GM21737 (cell line): ENCODE data around the gene FAT3.

Source experiments
- ATAC-seq: cut with Tn5 transposase; IDR thresholded peaks from one replicate; pipeline ENCODE4 v1.9.1; 2021; ENCODE audit warnings: mild to moderate bottlenecking, moderate library complexity; ENCODE audit not compliant: unreplicated experiment

Gene FAT3

DNA sequence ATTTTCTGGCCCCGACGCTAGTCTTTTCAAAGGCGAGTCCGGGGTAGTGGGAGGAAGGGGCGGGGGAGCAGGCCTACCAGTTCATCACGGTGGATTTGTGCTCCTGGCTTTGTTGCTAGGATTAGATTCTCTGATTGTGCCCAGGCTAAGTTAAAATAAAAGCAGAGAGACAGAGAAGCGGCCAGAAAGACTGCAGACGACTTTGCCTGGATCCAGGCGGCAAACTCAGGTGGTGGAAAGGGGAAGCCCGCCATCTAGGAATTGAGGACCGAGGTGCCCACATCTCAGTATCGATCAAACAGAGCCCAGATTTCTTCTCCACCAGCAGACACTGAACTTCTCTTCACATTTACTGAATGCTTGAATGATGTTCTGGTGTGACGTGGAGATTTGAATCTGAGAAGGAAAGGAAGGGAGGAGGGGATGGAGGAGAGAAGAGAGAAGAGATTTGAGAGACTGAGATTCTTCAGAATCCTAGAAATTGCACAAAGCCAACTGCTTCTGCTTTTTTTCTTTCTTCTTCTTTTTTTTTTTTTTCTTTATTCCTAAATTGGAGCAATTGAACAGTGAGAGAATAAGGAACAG, 2.7 kb downstream of the FAT3 start:
- no peak for ATAC-seq

DNA sequence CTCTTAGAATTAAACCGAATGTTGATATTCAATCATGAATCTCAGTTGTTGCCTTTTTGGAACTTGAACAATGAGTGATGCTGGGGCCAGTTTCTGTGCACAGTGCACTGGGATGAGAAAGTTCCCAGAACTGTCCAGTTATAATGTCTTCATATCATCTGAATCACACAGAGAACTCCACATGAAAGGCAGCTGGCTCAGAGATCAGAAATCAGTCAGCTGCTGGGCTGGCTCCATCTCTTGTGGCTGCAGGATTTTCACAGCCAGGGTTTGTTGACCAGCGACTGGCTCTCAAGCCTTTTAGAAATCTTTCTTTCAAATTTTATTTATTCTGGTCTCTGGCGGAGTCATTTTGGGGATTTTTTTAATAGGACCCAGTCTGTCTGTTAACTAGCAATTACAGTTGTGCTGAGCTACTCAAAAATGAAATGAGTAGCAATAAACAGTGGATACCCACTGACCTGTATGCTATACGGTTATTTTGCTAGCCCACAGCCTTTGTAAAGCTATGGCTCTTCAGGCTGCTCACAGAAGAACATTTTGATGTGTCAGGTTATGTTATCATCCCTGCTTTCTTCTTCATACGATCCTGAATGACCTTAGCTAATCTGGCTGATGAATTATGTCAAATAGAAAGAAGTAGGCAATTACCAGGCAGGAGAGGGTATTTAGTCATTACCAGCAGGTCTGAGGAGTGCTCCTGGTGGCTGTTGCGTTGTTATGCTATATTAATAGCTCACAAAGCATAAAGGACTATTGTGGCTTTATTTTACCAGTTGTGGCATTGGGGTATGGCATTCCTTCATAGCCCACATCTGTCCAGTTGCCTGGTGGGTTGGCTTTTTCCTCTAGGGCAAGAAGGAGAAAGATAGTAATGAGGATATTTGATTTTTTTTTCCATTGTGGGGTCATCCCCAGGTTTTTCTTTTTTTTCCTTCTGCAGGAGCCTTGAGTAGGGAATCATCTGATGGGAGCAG, 3.6 kb downstream of the FAT3 start:
- ATAC-seq: no peak

DNA sequence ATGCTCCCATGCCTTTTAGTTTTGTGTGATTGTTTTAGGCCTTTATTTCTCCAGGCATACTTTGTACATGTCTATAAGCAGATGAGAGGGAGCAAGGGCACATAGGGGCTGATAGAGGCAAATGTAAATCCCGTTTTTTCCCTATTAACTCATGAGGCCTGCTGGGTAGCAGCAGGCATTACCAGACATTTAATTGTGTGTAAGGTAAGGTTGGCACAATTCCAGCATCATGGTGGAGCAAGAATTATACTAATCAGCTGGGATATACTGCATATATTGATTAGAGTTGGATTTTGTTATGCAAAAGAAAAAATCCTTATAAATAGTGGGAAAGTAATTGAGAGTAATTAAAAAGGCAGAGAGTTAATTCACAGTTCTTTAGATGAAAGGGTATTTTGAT, 12.2 kb downstream of the FAT3 start:
- ATAC-seq: no peak

DNA sequence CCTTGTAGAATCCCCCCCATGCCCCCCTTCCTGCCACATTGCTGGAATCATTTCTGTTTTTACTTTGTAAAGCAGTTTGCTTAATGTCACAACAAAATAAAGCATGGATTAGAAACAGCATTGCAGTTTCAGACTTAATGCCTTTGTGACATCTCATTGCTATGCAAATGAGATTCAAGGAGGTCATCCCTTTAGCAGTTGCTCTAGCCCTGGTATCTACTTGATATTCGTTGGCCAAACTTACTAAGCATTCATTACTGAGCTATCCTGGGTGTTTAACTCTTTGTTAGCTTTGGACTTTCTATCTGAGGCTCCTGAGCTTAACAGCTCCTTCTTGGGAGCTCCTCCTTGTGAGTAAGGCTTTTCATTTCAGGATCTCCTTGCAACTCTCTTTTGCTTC, 16.3 kb downstream of the FAT3 start:
- no peak for ATAC-seq

DNA sequence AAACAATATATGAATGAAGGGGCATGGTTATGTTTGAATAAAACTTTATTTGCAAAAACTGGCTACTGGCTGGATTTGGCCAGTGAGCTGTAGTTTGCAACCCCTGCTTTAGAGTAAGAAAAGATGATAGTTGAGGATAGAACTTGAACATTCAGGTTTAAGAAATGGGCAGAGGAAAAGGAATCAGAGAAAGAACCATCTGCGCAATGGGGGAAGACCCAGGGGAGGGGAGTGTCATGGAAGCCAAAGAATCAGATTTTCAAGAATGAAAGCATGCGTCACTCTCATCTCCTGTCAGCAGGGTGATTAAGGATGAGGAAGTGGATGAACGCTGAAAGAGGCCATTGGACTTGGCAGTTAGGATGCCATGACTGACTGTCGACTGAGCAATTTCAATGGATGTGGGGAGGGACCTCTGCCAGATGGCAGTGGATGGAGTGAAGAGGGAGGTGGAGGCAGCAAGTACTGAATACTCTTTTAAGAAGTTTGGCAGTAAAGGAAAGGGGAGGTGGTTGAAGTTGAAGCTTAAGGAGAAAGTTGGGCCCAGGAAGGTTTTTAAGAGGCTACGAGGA, 21.2 kb downstream of the FAT3 start:
- no peak for ATAC-seq

DNA sequence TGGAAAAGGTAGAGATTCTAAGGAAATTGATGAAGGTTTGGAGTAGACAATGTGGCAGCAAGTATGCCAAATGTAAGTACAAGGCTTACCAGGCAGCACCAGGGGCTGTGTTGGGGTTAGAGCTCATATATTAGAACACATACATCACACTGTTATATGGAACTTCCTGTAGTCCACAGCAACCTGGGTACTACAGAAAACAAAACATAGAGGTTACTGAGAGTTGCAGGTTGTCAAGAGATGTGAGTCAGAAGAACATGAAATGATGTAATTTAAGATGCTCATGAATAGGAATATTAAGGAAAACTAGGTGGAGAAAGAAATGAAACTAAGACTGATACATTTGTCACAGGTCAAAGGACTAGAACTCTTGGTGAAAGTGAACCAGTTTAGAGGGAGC, 22.0 kb downstream of the FAT3 start:
- ATAC-seq: no peak

DNA sequence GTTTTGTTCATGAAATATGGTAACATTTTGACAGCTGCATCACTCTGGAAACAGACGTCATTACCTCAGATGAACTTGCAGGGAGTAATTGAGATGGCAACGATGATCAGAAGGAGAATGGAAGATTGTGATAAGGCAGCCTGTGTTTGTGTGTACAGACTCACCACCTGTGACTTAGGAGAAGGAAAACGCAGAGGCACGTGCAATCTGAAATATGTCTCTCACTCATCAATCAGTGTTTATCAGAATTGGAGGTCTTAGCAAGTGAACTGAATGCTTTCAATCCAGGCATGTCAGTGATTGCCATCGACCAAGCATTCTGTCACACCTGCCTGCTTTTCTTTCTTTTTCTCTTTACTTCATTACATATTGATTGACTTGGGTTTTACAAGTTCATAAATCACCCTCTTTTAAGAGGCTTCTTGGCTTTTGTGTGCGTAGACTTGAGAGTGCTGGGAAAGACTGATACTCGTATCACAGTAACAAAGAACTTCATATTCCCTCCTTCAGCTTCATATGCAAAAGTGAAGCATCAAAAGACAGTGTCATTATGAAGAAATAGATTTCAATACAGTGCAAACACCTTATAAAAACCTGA, 24.6 kb downstream of the FAT3 start:
- no peak for ATAC-seq

DNA sequence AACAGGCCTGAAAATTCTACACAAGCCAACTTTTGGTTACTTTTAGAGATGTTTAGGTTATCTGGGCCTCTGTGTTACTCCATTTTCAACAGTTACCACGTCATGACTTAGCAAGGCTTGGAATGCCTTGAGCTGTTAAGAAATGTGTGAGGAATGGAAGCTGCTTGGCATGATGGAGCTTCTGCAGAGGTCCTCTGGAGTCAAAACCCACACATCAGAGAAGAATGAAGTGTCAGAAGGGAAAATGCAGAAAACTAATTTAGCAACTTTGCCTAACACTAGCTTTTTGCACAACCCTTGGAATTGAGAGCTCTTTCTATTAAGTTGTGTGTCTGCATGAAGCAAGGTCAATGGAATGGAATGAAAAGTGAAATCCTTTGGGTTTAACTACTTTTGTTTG, 27.4 kb downstream of the FAT3 start:
- ATAC-seq: no peak

DNA sequence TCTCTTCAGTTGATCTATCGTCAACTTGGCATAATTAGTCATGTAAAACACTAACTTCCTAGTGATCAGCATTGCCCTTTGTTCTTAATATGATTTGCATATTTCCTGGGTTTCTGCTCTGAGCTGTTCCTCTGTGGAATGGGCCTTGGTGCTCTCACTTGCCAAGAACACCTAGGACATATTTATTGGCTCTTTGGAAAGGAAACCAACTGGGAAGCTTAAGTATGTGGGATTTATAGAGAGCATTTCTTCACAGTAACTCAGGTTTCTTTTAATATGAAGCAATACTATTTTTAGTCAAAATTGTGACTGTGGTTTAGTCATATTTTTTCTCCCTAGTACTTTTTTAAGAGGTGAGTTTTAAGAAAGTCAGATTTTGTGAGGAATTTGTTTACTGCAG, 28.8 kb downstream of the FAT3 start:
- no peak for ATAC-seq

DNA sequence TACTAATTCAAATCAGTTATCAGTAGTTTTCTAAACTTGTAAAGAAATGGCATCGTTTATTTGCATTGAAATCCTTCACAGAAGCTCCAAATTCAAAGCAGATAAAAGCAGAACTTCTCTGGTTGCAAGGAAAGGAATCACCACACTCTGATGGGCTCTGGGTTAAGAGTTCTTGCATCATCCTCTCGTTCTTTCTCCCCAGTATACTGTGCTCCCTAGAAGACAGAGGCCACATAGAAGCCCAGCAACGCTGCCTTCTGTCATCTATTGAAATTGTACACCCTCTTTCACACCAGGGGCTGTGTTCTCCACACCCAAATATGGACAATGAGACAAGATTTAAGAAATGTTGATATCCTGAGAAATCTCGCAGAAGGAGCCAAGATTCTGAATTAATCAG, 29.3 kb downstream of the FAT3 start:
- ATAC-seq: no peak

DNA sequence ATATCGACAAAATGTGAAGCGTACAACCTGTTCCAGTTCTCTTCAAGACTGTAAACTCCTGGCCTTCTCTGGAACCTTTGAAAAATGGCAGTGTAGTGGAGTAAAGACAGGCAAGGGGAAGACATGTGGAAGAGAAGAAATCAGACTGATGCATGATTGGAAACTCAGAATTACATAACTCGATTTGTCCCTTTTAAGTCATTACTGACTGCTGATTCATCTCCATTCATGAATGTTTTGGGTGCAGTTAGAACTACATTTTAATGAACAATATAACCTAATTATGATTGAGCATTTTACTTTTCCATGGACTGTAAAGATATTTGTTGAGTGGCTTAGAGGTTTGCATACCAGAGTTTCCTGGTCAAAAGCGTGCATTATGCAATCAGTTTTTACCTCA, 32.9 kb downstream of the FAT3 start:
- no peak for ATAC-seq

DNA sequence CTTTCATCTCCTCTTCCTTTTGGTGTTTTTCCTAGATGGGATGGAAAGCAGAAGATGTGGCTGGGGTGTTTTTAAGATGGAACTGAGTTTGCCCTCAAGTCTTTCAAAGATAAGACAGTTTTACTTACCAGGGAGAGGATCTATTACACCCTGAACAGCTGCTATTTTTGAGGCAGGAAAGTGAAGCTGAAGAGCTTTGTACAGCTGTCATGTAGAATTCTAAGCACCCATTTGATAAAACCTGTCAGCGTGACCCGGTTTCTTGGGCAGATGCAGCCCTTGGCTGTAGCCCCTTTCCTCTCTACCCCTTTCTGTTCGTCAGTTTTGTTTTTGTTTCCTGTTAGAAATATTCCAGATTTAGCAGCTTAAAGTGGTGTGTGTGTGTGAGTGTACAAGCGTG, 35.2 kb downstream of the FAT3 start:
- no peak for ATAC-seq

DNA sequence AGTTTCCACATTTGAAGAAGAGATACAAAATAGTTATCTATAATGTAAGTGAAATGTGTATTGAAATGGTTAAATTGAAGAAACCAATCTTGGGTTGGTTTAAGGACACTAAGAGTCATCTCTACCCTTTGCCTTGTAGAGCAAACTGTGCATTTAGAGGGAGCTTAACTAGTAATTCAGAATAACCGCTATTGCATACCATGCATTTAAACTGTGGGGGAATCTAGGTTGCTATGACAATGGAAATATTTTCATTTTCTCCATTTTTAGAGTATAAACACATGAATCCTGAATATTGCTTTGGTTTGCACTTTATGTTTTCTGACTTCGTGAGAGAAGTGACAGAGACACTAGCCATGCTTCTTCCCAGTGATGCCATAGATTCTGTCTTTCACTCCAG, 39.7 kb downstream of the FAT3 start:
- no peak for ATAC-seq

DNA sequence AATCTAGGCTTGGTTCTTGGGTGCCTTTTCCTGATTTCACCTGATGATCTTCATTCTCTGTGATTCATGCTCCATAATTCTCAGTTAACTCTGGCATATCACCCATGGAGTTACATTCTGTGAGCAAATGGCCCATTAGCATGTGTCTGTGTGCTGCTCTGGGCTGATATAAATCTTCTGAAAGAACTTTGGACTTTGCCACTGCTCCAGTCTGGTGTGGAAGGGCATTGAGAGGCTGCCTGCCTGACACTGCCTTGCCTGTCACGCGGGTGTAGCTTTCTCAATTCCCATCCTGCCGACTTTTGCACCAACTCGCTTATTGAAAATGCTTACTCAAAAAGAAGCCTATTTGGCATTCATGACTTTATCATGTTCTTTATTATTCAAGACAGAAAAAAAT, 42.2 kb downstream of the FAT3 start:
- ATAC-seq: no peak

DNA sequence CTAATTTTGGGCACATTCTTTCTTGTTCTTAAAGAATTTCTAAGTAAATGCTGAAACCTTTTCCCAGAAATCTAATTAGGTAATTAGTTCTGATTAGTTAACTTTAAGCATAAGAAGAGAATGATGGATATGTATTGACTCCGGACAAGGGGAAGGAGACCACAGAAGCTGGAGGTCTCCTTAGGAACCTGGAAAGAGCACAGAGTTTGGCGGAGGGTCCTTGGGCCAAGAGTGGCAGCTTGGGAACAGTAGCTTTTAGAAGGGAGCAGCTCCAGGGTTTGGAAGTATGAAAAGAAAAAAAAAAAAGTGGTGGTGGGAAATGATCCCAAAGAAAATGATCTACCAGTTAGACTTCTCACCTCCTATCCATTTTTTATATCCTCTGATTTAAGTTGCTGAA, 42.7 kb downstream of the FAT3 start:
- no peak for ATAC-seq

DNA sequence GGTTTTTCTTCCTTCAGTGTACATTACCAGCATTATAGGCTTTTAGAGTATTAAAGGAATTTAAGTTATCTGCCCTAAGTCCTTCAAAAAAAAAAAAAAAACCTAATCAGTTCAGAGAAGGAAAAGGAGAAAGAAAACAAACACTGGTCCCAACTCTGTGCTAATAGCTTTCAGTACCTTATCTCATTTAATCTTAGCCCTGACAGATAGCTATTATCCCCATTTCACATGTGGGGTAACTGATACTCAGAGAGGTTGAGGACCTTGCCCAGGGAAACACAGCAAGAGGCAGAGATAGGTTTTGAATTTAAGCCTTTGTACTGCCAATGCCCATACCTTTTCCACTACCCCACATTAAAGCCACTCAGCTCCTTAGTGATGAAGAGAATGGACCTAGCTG, 43.4 kb downstream of the FAT3 start:
- ATAC-seq: no peak

DNA sequence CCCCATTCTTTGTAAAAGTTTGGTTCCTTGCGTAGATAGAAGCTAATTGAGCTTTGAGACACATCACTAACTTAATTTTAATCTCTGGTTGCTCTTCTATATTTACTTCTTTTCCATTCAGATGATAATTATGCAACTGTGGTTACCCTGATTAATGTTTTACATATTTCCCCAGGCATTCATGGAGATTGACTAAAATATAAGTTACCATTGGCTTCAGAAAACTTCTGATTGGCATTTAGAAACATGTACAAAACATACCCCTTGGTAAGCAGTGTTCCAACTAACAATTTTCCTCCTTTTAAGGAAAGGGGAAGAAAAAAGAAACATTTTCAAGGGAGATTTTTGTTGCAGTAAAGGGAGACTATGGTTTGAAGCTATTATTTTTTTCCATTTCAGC, 43.9 kb downstream of the FAT3 start:
- no peak for ATAC-seq

DNA sequence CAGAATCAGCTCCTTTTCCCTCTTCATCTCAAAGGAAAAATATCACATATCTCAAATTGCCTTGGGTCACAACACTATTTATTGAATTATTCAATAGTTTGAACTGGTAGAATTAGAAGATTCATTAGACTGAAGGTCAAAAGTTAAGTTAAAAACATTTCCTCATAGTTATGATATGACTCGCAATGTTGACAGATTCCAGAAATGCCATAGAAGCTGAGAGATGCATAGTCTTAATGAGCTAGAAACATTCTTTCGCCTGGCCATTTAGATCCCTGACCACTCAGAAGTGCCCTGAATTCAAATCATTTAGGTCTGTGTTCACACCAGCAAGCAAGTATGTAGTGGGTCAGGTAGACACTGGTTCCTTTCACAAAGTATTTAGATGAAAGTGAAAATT, 44.4 kb downstream of the FAT3 start:
- no peak for ATAC-seq

DNA sequence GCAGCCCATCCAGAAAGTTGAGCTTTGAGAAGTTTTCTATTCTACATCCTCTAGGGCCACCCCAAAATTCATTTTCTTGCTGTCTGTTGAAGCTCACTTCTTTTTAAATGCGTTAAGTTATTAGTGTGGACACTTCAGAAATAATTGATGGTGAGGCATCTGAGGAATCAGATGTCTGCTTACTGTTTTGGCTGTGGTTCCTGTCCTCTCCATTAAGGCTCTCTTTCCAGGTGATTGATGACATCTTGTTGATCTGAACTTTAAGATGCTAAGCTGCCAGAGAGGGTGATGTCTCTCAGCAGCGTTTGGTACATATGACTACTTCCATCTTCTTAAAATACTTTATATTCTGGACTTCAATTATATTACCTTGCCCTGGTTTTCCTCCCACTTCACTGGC, 45.2 kb downstream of the FAT3 start:
- ATAC-seq: no peak

DNA sequence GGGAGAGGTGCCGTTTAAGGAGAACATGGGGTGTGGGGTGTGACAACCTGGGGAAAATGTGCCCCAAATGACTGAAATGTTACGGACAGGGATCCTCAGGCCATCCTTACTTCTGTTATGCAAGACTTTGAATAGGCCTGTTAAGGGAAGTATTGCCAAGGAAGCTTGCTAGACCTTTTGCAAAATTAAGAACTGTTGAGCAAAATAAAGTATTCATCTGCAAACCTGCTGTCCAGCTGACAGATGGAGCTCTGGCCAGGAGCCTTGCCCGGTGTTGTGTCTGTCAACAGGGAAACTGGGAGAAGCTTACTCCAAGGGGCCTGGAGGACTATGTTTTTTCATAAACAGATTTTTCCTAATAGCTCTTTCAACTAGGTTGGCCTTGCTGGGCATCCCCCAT, 48.0 kb downstream of the FAT3 start:
- ATAC-seq: no peak
